SW480 (cell line): Measurements from ENCODE around the gene LAPTM5.
"Not testable (repeated sequence)": the region's sequence is repeated elsewhere in the genome, so short reads cannot be mapped to it uniquely, and the experiment has no call there.

Source experiments
- DNase-seq: peaks from one replicate; pipeline ENCODE4 v3.0.0-alpha.2; 2016; ENCODE audit warnings: low spot score

Gene LAPTM5

DNA sequence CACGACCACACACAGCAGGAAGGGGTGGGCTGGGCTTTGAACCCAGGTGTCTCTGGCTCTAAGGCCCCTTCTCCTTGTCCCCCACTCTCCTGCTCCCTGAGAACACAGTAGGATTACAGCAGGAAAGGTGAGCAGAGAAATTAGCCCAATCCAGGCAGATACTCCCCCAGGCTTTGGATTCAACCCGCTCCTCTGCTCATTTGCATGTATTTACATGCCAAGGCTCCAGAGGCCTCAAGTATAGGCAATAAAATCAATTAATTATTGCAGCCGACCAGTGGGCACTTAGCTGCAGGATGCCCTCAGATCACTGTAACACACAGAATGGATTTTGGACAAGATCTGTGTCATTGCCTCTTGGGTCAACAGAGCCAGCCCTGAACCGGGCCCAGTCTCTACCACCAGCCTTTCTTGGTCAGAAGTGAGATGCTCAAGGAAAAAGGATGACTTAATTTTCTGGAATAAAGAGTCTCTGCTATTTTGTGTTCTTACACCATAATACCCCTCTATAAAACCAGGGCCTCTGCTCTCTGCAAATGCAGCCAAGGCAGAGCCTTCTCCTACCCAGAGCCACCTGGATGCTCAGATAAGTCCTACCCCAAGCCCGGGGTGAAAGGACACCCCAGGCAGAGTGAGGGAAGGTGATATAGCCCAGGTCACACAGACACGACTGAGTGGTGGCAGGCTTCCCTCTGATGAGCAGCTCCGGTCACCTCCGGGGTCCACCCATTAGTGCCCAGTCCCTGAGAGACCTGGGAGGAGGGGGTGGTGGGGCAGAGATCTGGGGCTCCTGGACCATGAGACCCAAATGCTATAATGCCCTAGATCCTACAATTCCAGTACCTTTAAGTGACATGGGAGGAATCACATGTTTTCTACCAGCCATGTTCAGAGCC lies 63.0 kb downstream of the LAPTM5 start:
- no peak for DNase-seq

DNA sequence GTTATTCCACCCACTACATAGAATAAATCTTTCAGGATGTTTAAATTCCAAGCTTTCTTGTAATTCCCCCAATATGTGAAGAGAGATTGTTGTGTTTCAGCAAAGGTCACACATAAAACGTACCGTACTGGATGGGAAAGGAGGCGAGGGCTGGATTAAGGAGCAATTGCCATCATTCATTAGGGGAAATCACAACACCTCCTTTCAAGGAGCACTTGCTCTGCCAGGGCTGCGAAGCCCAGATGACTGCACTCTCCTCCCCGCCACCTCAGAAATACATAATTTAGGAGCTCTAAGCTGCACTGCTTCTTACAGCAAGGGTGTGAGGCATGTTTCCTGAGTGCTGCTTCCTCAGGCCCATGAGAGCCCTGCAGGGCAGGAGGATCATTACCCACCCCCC lies 63.8 kb downstream of the LAPTM5 start:
- DNase-seq: no peak

DNA sequence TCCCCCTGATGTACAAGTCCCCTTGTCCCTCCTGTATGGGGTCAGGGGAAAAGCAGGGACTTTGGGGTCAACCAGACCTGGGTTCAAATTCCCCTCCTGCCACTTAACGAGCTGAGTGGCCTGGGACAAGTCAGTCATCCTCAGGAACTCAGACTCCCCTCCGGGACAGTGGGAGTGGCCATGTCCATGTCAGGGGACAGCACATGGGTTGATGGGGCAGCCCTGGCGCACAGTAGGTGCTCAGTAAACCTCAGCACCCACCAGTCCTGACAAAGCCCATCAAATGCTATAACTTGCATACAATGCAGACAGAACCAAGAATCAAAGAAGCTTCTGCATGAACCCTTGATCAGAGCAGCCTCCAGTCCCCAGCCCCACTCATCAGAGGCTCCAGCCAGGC lies 64.2 kb downstream of the LAPTM5 start:
- no peak for DNase-seq

DNA sequence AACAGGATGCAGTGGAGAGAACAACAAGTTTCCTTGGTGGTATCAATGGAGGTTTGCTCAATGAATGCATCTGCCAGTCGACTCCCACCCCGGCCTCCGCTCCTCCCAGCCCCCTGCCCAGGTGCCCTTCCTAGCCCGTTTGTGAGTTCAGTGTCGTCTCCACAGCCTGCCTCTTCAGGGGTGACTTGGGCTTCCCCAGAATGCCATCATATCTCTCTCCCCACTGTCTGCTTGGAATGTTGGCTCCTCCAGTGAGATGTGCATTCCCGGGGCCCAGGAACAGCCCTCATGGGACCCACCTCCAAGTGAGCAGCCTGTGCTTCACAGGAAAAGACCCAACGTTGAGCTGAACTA lies 64.6 kb downstream of the LAPTM5 start:
- DNase-seq: no peak

DNA sequence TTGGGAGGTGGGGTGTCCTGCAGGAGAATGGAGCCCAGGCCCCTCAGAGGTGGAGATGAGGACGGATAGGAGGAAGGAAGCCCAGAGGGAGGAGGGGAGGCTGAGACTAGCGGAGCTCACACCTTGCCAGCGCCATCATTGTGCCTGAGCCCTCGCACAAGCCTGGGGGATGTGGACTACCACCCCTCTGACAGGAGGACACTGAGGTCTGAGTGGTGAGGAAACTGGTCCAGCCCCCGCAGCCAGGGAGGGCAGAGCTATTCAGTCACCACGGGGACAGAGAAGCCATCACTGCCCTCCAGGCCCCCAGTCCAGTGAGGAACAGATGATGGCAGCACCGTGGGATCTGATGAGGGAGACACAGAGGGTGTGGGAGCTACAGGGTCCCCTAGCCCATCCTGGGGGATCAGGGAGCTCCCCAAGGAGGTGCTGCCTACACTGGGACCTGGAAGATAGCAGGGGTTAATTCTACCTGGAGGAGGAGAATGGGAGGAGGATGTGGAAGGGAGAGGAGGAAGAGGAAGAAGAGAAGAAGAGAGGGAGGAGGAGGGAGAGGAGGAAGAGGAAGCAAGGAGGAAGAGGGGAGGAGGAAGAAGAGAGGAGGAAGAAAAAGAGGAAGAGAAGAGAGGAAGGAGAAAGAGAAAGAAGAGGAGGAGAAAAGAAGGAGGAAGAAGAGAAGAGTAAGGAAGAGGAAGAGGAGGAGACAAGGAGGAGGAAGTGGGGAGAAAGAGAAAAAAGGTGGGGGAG lies 65.2 kb downstream of the LAPTM5 start:
- DNase-seq: no peak

DNA sequence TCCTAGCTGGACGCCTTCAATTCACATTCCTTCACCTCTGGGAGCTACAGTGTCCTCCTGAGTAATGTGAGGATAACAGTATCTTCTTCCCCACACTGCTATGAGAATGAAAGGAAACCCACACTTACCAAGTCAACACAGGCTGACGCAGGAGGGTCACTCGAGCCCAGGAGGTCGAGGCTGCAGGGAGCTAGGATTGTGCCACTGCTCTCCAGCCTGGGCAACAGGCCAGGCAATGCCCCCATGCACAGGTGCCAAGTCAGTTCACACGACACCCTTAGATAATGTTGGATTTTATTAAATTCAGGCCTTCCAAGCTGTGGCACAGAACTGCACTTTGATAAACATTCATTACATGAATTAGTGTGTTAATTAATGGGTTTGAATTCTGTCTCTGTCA lies 66.1 kb downstream of the LAPTM5 start:
- no peak for DNase-seq

DNA sequence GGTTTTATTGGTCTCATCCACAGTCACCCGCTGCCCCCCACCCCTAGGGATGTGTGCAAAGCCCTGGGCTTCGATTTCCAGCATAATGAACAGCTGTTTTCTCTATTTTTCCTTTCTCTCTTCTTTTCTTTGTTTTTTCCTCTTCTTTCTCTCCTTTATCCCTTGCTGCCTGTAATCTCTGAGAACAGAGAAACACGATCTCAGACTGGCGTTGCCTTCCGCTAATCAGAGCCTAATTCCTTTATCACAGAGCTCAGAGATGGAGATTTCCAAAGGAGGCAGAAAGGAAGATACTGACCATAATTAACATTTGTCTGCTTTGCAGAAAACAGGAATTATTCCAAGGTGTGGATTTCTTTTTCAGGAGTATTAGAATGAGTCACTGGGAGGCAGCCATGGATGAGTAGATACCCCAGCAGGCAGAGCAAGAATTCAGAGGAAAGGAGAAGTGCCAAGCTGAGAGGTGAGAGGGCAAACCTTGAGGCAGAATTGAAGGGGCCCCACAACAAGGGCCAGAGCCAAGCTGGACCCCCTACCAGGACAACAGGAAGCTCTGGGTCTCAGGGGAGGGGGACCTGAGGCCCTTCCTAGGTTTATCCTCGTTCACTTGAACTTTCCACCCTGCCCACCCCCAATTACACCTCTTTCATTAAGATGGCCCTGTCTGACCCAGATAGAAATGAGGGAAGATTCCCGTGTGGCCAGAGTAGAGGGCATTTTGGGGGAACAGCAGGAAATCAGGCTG lies 67.5 kb downstream of the LAPTM5 start:
- no peak for DNase-seq

DNA sequence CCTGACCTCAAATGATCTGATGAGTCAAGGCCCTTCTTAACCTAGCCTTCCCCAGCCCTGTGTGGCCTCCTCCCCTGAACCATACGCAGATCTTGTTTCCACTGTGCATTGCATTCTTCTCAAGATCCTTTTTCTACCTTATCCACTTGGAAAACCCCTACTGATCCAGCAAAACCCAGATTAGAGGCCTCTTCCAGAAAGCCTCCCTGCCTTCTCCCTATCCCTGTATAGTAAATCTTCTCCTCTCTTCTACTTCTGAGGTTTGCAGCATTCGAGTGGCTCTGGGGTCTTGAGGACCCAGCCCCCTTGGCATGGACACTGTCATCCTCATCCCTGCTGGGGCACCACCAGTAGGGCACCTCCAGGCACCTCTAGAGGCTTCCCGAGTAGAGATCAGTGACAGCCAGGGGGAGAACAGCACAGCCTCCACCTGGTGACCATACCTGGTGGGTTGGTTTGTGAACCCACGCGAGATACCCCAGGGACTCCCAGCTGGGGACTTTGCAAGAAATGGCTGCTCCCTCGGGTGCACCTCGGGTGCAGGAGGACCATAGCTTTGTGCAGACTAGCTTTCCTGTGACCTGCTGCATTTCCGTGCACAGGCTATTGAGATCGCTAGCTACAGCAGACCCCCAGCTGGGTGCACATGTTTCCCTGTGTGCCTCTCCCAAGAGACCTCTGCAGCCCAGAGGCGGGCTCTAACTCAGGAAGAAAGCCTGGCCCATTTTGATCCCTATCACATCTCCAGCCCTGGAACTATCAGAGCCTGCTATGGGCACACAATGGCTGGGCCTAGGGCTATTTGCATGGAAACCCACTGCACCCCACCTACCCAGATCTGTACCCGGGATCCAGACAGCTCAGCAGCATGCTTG lies 68.4 kb downstream of the LAPTM5 start:
- DNase-seq: no peak

DNA sequence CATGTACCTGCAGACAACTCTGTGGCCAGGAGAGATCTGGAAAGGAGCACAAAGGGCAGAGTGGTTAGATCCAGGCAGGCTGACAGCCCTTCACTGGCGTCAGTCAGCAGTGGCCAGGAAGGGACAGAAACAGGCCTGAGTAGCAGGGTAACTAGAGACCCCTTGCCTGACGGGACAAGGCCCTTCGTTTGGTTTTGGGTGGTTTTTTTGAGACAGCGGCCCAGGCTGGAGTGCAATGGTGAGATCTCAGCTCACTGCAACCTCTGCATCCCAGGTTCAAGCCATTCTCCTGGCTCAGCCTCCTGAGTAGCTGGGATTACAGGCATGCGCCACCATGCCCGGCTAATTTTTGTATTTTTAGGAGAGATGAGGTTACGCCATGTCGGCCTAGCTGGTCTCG lies 69.1 kb downstream of the LAPTM5 start:
- DNase-seq: not testable (repeated sequence)

DNA sequence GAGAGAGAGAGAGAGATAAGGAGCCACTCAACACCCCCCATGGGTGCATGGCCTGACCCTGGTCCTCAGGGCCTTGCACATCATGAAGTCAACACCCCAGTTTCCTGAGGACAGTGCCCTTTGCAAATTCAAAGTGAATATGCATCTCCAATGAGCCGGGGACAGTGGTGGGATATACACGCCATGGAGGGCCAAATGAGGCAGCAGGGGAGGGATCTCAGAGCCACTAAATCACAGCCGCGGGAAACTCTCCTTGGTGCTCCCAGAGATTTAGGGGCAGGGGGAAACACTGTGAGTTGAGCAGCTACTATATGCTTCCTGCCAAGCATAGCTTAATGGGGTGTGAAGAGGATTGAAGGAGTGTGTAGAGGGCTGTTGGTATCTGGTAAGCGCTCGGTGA lies 69.7 kb downstream of the LAPTM5 start:
- no peak for DNase-seq

DNA sequence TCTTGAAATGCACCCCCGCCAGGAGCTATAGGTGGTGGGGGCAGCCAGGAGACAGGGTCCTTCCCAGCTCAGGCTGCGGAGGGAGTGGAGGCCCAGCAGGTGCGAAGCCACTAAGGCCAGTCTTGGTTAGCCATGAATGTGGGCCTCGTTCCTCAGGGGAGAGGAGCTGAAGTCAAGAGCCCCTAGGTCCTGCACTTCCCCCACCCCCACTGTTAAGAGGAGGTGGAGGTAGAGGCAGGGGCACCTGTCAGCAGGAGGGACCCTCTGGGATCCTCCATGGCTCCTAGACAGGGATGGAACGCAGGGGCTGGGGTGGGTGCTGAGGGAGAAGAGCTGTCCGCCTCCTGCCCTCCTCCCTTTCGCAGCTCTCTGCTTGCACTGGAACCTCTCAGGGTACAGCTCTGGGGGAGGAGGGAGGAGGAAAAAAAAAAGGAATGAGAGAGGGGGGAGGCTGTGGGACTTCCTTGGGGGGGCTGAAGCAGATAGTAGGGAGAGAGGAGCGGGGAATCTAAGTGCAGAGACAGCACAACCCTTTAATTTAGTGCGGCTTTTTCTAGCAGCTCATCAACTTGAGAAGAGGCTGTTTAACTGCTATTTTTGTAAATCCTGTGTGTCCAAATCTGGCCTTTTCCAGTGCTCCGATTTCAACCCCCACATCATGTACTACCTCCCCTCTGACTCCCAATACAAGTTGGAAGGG lies 71.2 kb downstream of the LAPTM5 start:
- DNase-seq: no peak

DNA sequence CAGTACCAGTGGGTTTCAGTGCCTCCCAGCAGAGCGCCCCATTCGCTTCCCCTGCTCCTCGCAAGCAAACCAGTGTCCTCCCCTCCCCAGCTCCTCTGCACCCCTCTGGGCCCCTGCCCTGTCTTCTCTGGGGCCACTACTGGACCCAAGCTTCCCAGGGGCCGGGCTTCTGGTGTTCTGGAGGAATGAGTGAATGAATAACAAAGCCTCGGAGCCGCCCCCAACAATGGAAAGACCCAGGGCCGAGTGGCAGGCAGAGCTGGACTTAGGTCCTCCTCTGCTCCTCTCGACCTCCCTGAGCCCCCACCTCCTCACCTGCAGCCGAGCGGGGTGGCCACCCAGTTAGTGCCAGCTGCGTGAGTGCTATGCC lies 71.8 kb downstream of the LAPTM5 start:
- no peak for DNase-seq

DNA sequence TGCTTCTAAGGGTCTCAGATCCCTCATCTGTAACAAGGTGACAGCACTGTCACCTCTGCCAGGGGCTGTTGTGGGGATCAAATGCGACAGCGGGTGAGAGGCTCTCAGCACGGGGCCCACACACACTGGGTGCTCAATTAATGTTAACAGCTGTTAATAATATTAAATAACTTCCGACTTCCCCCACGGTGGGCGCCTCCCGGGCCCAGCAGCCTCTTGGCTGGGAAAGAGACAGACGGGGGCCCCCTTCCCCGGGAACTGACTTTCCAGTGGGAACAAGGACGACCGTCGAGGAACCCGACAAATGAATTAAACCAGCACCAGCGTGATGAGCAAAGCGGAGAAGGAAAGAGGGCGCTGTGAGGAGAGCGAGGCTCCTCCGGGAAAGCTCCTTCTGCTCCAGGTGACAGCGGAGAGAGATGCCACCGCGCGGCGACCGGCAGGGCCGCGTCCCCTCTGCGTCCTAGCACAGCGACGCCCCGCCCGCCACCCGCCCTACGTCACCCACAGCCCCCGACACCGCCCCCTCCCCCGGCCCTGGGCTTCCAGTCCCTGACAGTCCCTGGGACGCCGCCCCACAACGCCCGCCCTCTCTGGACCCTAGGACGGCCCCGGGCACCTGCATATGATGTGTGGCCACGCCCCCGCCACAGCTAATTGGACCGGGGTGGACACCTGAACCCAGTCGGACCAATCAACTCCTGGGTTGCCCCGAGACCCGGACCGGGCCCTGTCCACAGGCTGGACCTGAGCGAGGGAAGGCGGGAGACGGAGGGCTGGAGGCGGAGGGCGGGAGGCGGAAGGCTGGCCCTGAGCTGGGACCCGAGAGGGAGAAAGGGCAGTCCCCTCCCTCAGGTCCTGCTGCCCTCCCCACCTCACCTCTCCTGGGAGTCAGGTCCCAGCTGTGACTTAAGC lies 72.4 kb downstream of the LAPTM5 start:
- DNase-seq: peak; percentile 91

DNA sequence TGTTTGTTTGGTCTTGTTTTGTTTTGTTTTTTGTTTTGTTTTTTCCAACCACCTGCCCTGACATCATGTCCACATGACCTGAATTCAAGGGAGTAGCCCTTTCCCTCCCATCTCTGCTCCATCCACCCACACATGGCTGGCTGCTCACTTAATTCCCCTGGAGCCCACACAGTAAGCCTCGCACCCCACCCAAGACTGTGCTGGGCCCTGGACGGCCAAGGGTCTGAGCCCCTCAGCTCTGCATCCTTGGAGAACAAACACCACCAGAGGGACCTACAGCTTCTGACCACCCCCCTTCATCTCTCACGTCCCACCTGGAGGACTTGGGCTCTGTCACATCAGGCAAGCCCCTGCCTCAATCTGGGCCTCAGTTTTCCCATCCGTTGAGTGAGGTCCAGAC lies 73.3 kb downstream of the LAPTM5 start:
- DNase-seq: no peak

DNA sequence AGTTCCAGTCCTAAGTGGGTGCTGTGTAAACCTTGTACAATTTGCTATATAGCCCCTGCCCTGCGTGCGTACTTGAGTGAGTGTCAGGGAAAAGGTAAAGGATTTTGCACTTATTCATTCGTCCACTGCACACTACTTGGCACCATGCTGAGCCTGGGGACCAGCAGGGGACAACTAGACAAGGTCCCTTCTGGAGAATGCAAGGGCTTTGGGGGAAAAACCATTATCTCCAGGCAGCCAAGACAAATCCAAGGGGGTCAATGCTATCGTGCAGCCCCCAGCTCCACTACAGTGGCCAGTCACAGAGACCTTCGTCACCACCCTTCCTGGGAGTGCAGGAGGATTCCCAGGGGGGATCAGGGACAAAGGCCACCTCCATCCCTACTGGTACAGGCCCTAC lies 73.9 kb downstream of the LAPTM5 start:
- no peak for DNase-seq
